Smooth muscle cell of the umbilical artery (primary cell): ENCODE results near the gene IGSF9B. TPM values are rescaled to one million over a fixed set of nuclear protein-coding genes. Genes with fewer than 3 reads are reported as not detected.

ENCODE experiments used
- total RNA-seq: library from RNA; depleted of rRNA; stranded (reverse); fragments of >200 nt; gene quantifications from 2 replicates; pipeline ENCODE4 v1.2.3, GENCODE V29; 2014

IGSF9B gene, protein sequence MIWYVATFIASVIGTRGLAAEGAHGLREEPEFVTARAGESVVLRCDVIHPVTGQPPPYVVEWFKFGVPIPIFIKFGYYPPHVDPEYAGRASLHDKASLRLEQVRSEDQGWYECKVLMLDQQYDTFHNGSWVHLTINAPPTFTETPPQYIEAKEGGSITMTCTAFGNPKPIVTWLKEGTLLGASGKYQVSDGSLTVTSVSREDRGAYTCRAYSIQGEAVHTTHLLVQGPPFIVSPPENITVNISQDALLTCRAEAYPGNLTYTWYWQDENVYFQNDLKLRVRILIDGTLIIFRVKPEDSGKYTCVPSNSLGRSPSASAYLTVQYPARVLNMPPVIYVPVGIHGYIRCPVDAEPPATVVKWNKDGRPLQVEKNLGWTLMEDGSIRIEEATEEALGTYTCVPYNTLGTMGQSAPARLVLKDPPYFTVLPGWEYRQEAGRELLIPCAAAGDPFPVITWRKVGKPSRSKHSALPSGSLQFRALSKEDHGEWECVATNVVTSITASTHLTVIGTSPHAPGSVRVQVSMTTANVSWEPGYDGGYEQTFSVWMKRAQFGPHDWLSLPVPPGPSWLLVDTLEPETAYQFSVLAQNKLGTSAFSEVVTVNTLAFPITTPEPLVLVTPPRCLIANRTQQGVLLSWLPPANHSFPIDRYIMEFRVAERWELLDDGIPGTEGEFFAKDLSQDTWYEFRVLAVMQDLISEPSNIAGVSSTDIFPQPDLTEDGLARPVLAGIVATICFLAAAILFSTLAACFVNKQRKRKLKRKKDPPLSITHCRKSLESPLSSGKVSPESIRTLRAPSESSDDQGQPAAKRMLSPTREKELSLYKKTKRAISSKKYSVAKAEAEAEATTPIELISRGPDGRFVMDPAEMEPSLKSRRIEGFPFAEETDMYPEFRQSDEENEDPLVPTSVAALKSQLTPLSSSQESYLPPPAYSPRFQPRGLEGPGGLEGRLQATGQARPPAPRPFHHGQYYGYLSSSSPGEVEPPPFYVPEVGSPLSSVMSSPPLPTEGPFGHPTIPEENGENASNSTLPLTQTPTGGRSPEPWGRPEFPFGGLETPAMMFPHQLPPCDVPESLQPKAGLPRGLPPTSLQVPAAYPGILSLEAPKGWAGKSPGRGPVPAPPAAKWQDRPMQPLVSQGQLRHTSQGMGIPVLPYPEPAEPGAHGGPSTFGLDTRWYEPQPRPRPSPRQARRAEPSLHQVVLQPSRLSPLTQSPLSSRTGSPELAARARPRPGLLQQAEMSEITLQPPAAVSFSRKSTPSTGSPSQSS (N-terminal part only)
- total RNA-seq = under 0.01 and 0.51 TPM in 2 replicates

DNA sequence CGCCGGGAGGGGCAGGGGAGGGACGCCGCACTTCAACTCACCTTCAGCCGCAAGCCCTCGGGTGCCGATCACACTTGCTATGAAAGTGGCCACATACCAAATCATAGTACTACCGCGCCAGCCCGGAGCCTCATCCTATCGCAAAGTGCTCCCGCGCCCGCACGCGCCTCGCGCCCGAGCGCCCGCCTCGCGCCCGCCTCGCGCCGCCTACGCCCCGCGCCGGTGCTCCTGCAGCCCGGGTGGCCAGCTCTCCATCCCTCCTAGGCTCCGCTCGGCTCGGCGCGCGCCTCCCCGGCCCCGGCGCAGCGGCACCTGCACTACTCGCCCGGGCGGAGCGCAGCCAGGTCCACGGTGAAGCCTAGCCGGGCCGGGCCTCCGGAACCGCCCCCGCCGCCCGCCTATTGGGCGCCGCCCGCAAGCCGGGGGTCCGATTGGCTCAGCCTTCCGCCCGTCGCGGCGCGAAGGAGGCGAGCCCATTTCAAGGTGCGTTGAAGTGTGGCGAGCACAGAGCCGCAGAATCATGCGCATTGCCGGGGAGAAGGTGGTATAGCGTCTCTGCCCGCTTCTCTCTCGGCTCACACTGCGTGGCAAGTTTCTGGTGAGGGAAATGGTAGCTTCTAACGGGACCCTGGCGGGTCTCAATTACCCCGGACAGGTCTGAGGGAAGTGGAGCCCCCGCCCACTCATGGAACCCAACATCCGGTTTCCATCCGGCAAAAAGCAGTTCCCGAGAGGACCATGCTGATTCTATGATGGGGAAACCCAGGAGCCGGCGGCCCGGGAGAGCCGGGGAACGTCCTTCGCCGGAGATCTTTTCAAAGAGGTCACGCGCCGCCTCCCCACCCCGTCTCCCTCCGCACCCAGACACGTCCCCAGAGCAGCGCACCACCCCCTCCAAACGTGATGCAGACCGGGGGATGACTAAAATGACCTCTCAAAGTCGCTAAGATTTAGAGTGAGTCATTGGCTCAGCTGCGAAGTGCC lies at the start of gene IGSF9B:
Gene IGSF9B, minus strand, starts transcription at position 319 of the 984 bp plus-strand sequence. Its CDS starts 214 bp downstream, at position 105.

Other genes with a start within 250 kb of the IGSF9B start
- gene SPATA19, start 111.5 kb downstream of the IGSF9B start, total RNA-seq = not detected in 2 replicates
- gene JAM3, start 112.1 kb upstream of the IGSF9B start, total RNA-seq = 148 and 153 TPM in 2 replicates